HEK293 (cell line): ENCODE measurements around the gene BICRAL.

ENCODE experiments used
- FEZF1 ChIP-seq: fragments of 450-650 bp; formaldehyde crosslinking; IDR thresholded peaks from 2 replicates; pipeline ENCODE4 v1.5.1; 2016; ENCODE audit warnings: missing biosample characterization, missing genetic modification characterization
- KLF1 ChIP-seq: fragments of 450-650 bp; formaldehyde crosslinking; IDR thresholded peaks from 2 replicates; pipeline ENCODE4 v1.5.1; 2016; ENCODE audit warnings: missing biosample characterization, missing genetic modification characterization
- KLF10 ChIP-seq: fragments of 450-650 bp; IDR thresholded peaks from 2 replicates; pipeline ENCODE4 v1.5.1; 2018; ENCODE audit warnings: missing biosample characterization, mild to moderate bottlenecking, missing genetic modification characterization
- ZFP69B ChIP-seq: fragments of 450-650 bp; formaldehyde crosslinking; IDR thresholded peaks from 2 replicates; pipeline ENCODE4 v1.5.1; 2016; ENCODE audit warnings: missing biosample characterization, missing genetic modification characterization
- ZNF114 ChIP-seq: fragments of 450-650 bp; formaldehyde crosslinking; IDR thresholded peaks from 2 replicates; pipeline ENCODE4 v1.5.0; 2017; ENCODE audit warnings: missing biosample characterization, missing genetic modification characterization
- ZNF138 ChIP-seq: fragments of 450-650 bp; formaldehyde crosslinking; IDR thresholded peaks from 2 replicates; pipeline ENCODE4 v1.5.1; 2016; ENCODE audit warnings: missing biosample characterization, missing genetic modification characterization, borderline replicate concordance
- ZNF174 ChIP-seq: fragments of 450-650 bp; formaldehyde crosslinking; IDR thresholded peaks from 2 replicates; pipeline ENCODE4 v1.5.0; 2017; ENCODE audit warnings: missing biosample characterization, mild to moderate bottlenecking, missing genetic modification characterization
- ZNF2 ChIP-seq: fragments of 450-650 bp; formaldehyde crosslinking; IDR thresholded peaks from 2 replicates; pipeline ENCODE4 v1.5.1; 2016; ENCODE audit warnings: missing biosample characterization, missing genetic modification characterization
- ZNF214 ChIP-seq: fragments of 450-650 bp; formaldehyde crosslinking; IDR thresholded peaks from 2 replicates; pipeline ENCODE4 v1.5.1; 2017; ENCODE audit warnings: missing biosample characterization, mild to moderate bottlenecking, missing genetic modification characterization, borderline replicate concordance
- ZNF24 ChIP-seq: fragments of 450-650 bp; formaldehyde crosslinking; IDR thresholded peaks from 2 replicates; pipeline ENCODE4 v1.5.1; 2016; ENCODE audit warnings: missing biosample characterization, missing genetic modification characterization
- ZNF266 ChIP-seq: fragments of 450-650 bp; formaldehyde crosslinking; IDR thresholded peaks from 2 replicates; pipeline ENCODE4 v1.5.1; 2016; ENCODE audit warnings: missing biosample characterization, missing genetic modification characterization, low read depth
- ZNF302 ChIP-seq: fragments of 450-650 bp; formaldehyde crosslinking; IDR thresholded peaks from 2 replicates; pipeline ENCODE4 v1.5.1; 2016; ENCODE audit warnings: missing biosample characterization, missing genetic modification characterization, low read depth
- ZNF311 ChIP-seq: fragments of 450-650 bp; formaldehyde crosslinking; IDR thresholded peaks from 2 replicates; pipeline ENCODE4 v1.5.1; 2017; ENCODE audit warnings: missing biosample characterization, missing genetic modification characterization, borderline replicate concordance
- ZNF354C ChIP-seq: fragments of 450-650 bp; formaldehyde crosslinking; IDR thresholded peaks from 2 replicates; pipeline ENCODE4 v1.5.1; 2016; ENCODE audit warnings: missing biosample characterization, missing genetic modification characterization, low read depth, borderline replicate concordance
- ZNF391 ChIP-seq: fragments of 450-650 bp; formaldehyde crosslinking; IDR thresholded peaks from 2 replicates; pipeline ENCODE4 v1.5.1; 2016; ENCODE audit warnings: low read depth, missing biosample characterization, missing genetic modification characterization, borderline replicate concordance
- ZNF510 ChIP-seq: fragments of 450-650 bp; formaldehyde crosslinking; IDR thresholded peaks from 2 replicates; pipeline ENCODE4 v1.5.1; 2018; ENCODE audit warnings: mild to moderate bottlenecking, missing genetic modification characterization, missing biosample characterization; ENCODE audit not compliant: insufficient replicate concordance
- ZNF610 ChIP-seq: fragments of 450-650 bp; formaldehyde crosslinking; IDR thresholded peaks from 2 replicates; pipeline ENCODE4 v1.5.1; 2016; ENCODE audit warnings: missing biosample characterization, missing genetic modification characterization, borderline replicate concordance
- ZNF654 ChIP-seq: fragments of 450-650 bp; formaldehyde crosslinking; IDR thresholded peaks from 2 replicates; pipeline ENCODE4 v1.5.1; 2016; ENCODE audit warnings: low read depth, missing biosample characterization, missing genetic modification characterization
- ZNF701 ChIP-seq: fragments of 450-650 bp; formaldehyde crosslinking; IDR thresholded peaks from 2 replicates; pipeline ENCODE4 v1.5.1; 2016; ENCODE audit warnings: missing biosample characterization, missing genetic modification characterization
- ZNF768 ChIP-seq: fragments of 450-650 bp; formaldehyde crosslinking; IDR thresholded peaks from 2 replicates; pipeline ENCODE4 v1.5.1; 2018; ENCODE audit warnings: missing biosample characterization, mild to moderate bottlenecking, missing genetic modification characterization
- ZNF776 ChIP-seq: fragments of 450-650 bp; formaldehyde crosslinking; IDR thresholded peaks from 2 replicates; pipeline ENCODE4 v1.5.0; 2017; ENCODE audit warnings: missing biosample characterization, missing genetic modification characterization, borderline replicate concordance
- ZNF830 ChIP-seq: fragments of 450-650 bp; IDR thresholded peaks from 2 replicates; pipeline ENCODE4 v1.5.0; 2018; ENCODE audit warnings: missing biosample characterization, missing genetic modification characterization, low read depth, mild to moderate bottlenecking, moderate library complexity
- TF ChIP-seq, protein P1 (sequence below): fragments of 450-650 bp; formaldehyde crosslinking; IDR thresholded peaks from 2 replicates; pipeline ENCODE4 v1.5.1; 2016; ENCODE audit warnings: missing biosample characterization, missing genetic modification characterization, low read depth
- TF ChIP-seq, protein P2 (sequence below): fragments of 450-650 bp; formaldehyde crosslinking; IDR thresholded peaks from 2 replicates; pipeline ENCODE4 v1.5.1; 2016; ENCODE audit warnings: missing biosample characterization, missing genetic modification characterization
- TF ChIP-seq, protein P3 (sequence below): fragments of 450-650 bp; IDR thresholded peaks from 2 replicates; pipeline ENCODE4 v1.5.1; 2018; ENCODE audit warnings: missing biosample characterization, missing genetic modification characterization
- TF ChIP-seq, protein P4 (sequence below): fragments of 450-650 bp; formaldehyde crosslinking; IDR thresholded peaks from 2 replicates; pipeline ENCODE4 v1.5.1; 2016; ENCODE audit warnings: missing biosample characterization, missing genetic modification characterization
- TF ChIP-seq, protein P5 (sequence below): fragments of 450-650 bp; formaldehyde crosslinking; IDR thresholded peaks from 2 replicates; pipeline ENCODE4 v1.5.1; 2017; ENCODE audit warnings: missing biosample characterization, missing genetic modification characterization
- TF ChIP-seq, protein P6 (sequence below): fragments of 450-650 bp; formaldehyde crosslinking; IDR thresholded peaks from 2 replicates; pipeline ENCODE4 v1.5.1; 2016; ENCODE audit warnings: missing biosample characterization, missing genetic modification characterization

Gene BICRAL

DNA sequence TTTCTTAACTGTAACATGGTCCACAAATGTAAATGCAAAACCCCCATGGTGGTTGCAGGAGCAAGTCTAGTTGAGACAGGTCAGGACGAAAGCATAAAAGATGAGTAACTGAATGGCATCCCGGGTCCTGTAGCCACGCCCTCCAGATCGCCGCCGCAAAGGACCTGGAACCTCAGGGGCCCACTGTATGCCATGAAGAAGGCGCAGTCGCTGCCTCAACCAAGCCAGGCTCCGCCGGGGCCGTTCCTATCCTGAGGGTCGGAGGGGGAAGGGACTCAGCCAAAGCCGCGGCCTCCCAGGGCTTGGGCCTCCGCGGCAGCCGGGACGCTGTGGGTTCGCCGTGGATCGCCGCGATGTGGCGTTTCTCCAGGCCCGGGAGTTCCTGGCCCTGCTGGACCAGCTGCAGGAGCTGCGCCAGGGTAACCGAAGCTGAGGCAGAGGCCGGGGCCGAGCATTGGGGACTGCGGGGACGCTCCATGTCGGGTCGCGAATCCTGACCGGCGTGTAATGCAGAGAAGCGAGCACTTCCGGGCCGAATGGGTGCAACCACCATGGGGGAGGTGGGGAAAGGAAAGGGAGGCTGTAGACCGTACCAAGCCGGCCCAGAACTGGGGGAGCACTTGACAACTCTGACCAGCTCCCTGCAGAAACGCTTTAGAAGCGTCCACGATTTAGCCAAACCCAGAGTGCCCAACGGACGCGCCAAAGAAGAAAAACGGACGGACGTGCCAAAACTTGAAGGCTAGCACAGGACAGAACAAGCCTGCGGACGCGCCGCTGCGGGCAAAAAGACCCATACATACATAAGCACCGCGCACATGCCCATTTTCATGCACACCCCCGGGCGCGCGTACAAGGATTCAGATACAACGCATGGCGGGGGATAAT lies 108.7 kb downstream of the BICRAL start (continued):
- TF ChIP-seq ZNF768 (tag by site-specific recombination), result no peak; the same call in 1 of the 2 replicates
- TF ChIP-seq ZNF2 (tag by site-specific recombination), result peak; percentile 94
- TF ChIP-seq, protein P1, sequence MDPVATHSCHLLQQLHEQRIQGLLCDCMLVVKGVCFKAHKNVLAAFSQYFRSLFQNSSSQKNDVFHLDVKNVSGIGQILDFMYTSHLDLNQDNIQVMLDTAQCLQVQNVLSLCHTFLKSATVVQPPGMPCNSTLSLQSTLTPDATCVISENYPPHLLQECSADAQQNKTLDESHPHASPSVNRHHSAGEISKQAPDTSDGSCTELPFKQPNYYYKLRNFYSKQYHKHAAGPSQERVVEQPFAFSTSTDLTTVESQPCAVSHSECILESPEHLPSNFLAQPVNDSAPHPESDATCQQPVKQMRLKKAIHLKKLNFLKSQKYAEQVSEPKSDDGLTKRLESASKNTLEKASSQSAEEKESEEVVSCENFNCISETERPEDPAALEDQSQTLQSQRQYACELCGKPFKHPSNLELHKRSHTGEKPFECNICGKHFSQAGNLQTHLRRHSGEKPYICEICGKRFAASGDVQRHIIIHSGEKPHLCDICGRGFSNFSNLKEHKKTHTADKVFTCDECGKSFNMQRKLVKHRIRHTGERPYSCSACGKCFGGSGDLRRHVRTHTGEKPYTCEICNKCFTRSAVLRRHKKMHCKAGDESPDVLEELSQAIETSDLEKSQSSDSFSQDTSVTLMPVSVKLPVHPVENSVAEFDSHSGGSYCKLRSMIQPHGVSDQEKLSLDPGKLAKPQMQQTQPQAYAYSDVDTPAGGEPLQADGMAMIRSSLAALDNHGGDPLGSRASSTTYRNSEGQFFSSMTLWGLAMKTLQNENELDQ, result no peak
- no peak for TF ChIP-seq ZNF354C (tag by site-specific recombination)
- TF ChIP-seq, protein P2, sequence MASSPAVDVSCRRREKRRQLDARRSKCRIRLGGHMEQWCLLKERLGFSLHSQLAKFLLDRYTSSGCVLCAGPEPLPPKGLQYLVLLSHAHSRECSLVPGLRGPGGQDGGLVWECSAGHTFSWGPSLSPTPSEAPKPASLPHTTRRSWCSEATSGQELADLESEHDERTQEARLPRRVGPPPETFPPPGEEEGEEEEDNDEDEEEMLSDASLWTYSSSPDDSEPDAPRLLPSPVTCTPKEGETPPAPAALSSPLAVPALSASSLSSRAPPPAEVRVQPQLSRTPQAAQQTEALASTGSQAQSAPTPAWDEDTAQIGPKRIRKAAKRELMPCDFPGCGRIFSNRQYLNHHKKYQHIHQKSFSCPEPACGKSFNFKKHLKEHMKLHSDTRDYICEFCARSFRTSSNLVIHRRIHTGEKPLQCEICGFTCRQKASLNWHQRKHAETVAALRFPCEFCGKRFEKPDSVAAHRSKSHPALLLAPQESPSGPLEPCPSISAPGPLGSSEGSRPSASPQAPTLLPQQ (tag by site-specific recombination), result peak; percentile 98
- TF ChIP-seq, protein P3, sequence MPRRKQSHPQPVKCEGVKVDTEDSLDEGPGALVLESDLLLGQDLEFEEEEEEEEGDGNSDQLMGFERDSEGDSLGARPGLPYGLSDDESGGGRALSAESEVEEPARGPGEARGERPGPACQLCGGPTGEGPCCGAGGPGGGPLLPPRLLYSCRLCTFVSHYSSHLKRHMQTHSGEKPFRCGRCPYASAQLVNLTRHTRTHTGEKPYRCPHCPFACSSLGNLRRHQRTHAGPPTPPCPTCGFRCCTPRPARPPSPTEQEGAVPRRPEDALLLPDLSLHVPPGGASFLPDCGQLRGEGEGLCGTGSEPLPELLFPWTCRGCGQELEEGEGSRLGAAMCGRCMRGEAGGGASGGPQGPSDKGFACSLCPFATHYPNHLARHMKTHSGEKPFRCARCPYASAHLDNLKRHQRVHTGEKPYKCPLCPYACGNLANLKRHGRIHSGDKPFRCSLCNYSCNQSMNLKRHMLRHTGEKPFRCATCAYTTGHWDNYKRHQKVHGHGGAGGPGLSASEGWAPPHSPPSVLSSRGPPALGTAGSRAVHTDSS (tag by site-specific recombination), result peak; percentile 33; the same call in 1 of the 2 replicates
- TF ChIP-seq, protein P4, sequence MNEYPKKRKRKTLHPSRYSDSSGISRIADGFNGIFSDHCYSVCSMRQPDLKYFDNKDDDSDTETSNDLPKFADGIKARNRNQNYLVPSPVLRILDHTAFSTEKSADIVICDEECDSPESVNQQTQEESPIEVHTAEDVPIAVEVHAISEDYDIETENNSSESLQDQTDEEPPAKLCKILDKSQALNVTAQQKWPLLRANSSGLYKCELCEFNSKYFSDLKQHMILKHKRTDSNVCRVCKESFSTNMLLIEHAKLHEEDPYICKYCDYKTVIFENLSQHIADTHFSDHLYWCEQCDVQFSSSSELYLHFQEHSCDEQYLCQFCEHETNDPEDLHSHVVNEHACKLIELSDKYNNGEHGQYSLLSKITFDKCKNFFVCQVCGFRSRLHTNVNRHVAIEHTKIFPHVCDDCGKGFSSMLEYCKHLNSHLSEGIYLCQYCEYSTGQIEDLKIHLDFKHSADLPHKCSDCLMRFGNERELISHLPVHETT (tag by site-specific recombination), result no peak
- TF ChIP-seq FEZF1 (tag by site-specific recombination), result no peak; the same call in 1 of the 2 replicates
- no peak for TF ChIP-seq ZNF174 (tag by site-specific recombination)
- TF ChIP-seq ZNF214 (tag by site-specific recombination), result no peak
- TF ChIP-seq ZNF830 (tag by site-specific recombination), result no peak
- no peak for TF ChIP-seq ZNF302 (tag by site-specific recombination)
- TF ChIP-seq, protein P5, sequence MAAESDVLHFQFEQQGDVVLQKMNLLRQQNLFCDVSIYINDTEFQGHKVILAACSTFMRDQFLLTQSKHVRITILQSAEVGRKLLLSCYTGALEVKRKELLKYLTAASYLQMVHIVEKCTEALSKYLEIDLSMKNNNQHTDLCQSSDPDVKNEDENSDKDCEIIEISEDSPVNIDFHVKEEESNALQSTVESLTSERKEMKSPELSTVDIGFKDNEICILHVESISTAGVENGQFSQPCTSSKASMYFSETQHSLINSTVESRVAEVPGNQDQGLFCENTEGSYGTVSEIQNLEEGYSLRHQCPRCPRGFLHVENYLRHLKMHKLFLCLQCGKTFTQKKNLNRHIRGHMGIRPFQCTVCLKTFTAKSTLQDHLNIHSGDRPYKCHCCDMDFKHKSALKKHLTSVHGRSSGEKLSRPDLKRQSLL (tag by site-specific recombination), result peak; percentile 90
- TF ChIP-seq ZNF114 (tag by site-specific recombination), result no peak
- TF ChIP-seq, protein P6, sequence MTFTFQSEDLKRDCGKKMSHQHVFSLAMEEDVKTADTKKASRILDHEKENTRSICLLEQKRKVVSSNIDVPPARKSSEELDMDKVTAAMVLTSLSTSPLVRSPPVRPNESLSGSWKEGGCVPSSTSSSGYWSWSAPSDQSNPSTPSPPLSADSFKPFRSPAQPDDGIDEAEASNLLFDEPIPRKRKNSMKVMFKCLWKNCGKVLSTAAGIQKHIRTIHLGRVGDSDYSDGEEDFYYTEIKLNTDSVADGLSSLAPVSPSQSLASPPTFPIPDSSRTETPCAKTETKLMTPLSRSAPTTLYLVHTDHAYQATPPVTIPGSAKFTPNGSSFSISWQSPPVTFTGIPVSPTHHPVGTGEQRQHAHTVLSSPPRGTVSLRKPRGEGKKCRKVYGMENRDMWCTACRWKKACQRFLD (tag by site-specific recombination), result no peak
- TF ChIP-seq KLF10 (tag by site-specific recombination), result 0 out of 2 replicates have a peak, but pooled peaks have one; percentile 14
- TF ChIP-seq ZNF391 (tag by site-specific recombination), result peak; percentile 15; the same call in 1 of the 2 replicates
- peak; percentile 91 for TF ChIP-seq ZNF24 (tag by site-specific recombination)
- peak; percentile 98 for TF ChIP-seq ZFP69B (tag by site-specific recombination)
- TF ChIP-seq ZNF610 (tag by site-specific recombination), result peak; percentile 91
- no peak for TF ChIP-seq ZNF776
- TF ChIP-seq ZNF510 (tag by site-specific recombination), result no peak
- no peak for TF ChIP-seq ZNF266 (tag by site-specific recombination)
- TF ChIP-seq ZNF138 (tag by site-specific recombination), result no peak
- peak; percentile 16; the same call in 1 of the 2 replicates for TF ChIP-seq KLF1 (tag by site-specific recombination)
- no peak for TF ChIP-seq ZNF311 (tag by site-specific recombination)
- no peak for TF ChIP-seq ZNF654 (tag by site-specific recombination)
- TF ChIP-seq ZNF701 (tag by site-specific recombination), result no peak
